Hepatocyte (in vitro differentiated cells): Measurements from ENCODE around the gene ISL1. TPM values are rescaled to one million over a fixed set of nuclear protein-coding genes. Genes with fewer than 3 reads are reported as not detected.
A peak's percentile ranks its signal among the peaks of the same experiment; 100 is the strongest.

Source experiments
- DNase-seq: peaks from one replicate; pipeline ENCODE4 v3.0.0-alpha.2; 2016; ENCODE audit warnings: low spot score
- H2AFZ ChIP-seq: fragments of 200-600 bp; sonication (generic); 2 replicates; pipeline ENCODE4 v1.6.0; 2016; ENCODE audit warnings: antibody characterized with exemption, mild to moderate bottlenecking
- H3K27ac ChIP-seq: fragments of 200-600 bp; sonication (generic); 2 replicates; pipeline ENCODE4 v1.5.1; 2016; ENCODE audit warnings: mild to moderate bottlenecking
- H3K27me3 ChIP-seq: fragments of 200-600 bp; sonication (generic); 2 replicates; pipeline ENCODE4 v1.6.1; 2016
- H3K36me3 ChIP-seq: fragments of 200-600 bp; sonication (generic); replicated peaks from 2 replicates; pipeline ENCODE4 v1.5.1; 2016; ENCODE audit warnings: low read depth; ENCODE audit not compliant: insufficient read depth
- H3K4me1 ChIP-seq: fragments of 200-600 bp; sonication (generic); 2 replicates; pipeline ENCODE4 v1.5.1; 2016; ENCODE audit warnings: mild to moderate bottlenecking, moderate library complexity; ENCODE audit not compliant: insufficient read depth
- H3K4me2 ChIP-seq: fragments of 200-600 bp; sonication (generic); 2 replicates; pipeline ENCODE4 v1.6.0; 2016
- H3K4me3 ChIP-seq: fragments of 200-600 bp; sonication (generic); 2 replicates; pipeline ENCODE4 v1.5.1; 2016; ENCODE audit warnings: mild to moderate bottlenecking
- H3K79me2 ChIP-seq: fragments of 200-600 bp; sonication (generic); 2 replicates; pipeline ENCODE4 v1.6.0; 2017; ENCODE audit warnings: mild to moderate bottlenecking
- H3K9me2 ChIP-seq: fragments of 200-600 bp; sonication (generic); replicated peaks from 2 replicates; pipeline ENCODE4 v1.6.0; 2017; ENCODE audit warnings: mild to moderate bottlenecking; ENCODE audit not compliant: insufficient read depth
- H3K9me3 ChIP-seq: fragments of 200-600 bp; sonication (generic); 2 replicates; pipeline ENCODE4 v1.5.1; 2016; ENCODE audit warnings: low read depth, mild to moderate bottlenecking
- H4K20me1 ChIP-seq: fragments of 200-600 bp; sonication (generic); 2 replicates; pipeline ENCODE4 v1.6.0; 2016; ENCODE audit warnings: mild to moderate bottlenecking; ENCODE audit not compliant: insufficient read depth, poor library complexity, severe bottlenecking
- EZH2 ChIP-seq: fragments of 200-600 bp; sonication (generic); IDR thresholded peaks from 2 replicates; pipeline ENCODE4 v1.6.1; 2016; ENCODE audit warnings: antibody characterized with exemption, mild to moderate bottlenecking, borderline replicate concordance
- EZH2phosphoT487 ChIP-seq: fragments of 200-600 bp; sonication (generic); IDR thresholded peaks from one replicate; pipeline ENCODE4 v1.6.1; 2018; ENCODE audit warnings: antibody characterized with exemption, mild to moderate bottlenecking, low read depth, moderate library complexity; ENCODE audit not compliant: unreplicated experiment, severe bottlenecking
- WGBS: methylation state at CpG from one replicate; pipeline ENCODE4 v1.1.6; 2016; ENCODE audit warnings: low lambda C conversion rate; ENCODE audit errors: missing lambda C conversion rate; 5-methylcytosine and 5-hydroxymethylcytosine counted together
- polyA plus RNA-seq: library from polyadenylated mRNA; unstranded; fragments of >200 nt; fragmentation: Nextera tagmentation; extraction: Ambion mirVana; gene quantifications from 2 replicates; pipeline ENCODE4 v1.2.1, GENCODE V29; 2016
- total RNA-seq: library from RNA; depleted of rRNA; stranded (reverse); fragments of >200 nt; gene quantifications from 2 replicates; pipeline ENCODE4 v1.2.3, GENCODE V29; 2014
- TF ChIP-seq, protein P1 (sequence below): fragments of 200-600 bp; sonication (generic); IDR thresholded peaks from 2 replicates; pipeline ENCODE4 v1.5.1; 2016; ENCODE audit warnings: antibody characterized with exemption, mild to moderate bottlenecking; ENCODE audit not compliant: poor library complexity

ISL1 gene
- total and polyA plus RNA-seq, 2 experiments from 2014 or later = 22.0 to 29.1 TPM

DNA sequence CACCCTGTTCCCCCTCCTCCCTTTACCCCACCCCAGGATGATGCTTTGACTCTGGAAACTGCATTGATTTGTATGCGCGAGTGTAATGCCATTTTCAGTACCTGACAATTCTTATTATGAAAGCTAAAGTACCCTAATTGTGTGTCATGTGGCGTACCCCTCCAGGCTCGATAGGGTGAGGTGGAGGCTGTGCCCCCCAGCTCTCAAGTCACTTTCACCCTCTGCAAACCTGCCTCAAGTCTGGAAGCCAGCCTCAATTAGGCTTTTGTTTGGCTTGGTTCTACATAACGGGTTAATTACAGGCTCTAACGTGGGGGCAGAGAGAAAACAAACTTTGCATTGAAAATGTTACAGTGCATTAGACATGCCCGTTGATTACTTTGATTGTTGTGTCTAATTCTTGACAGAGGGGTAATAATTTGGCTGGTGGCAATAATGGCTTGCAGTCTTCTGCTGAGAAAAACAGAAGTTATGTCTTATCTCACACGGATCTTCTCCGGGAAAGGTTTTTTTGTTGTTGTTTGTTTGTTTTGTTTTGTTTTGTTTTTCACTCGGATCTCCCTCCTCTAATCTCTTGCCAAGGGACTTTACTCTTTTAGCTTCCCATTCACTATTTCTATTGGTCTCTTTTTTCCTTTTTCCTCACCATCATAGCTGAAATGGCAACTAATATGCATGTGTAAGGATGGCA, 12.6 kb downstream of the ISL1 start:
- Histone ChIP-seq H3K4me3 (no peak overlapping the region), H3K27me3 (peaks cover 79% of the 10 kb centered on the region), H3K4me1 (peaks cover 5% of the 10 kb centered on the region), H4K20me1 (no peaks in the 10 kb centered on the region), H3K9me2 (no peaks in the 10 kb centered on the region), H3K27ac (peak overlapping the region; percentile 91), H3K36me3 (no peaks in the 10 kb centered on the region), H3K9me3 (no peaks in the 10 kb centered on the region), H2AFZ (no peak overlapping the region), H3K79me2 (peaks cover 62% of the 10 kb centered on the region), H3K4me2 (peak overlapping the region; percentile 91)
- DNase-seq = no peak
- 33% methylated on average over 10 of the region's 10 CpGs for whole genome bisulfite sequencing
- TF ChIP-seq, protein P1, sequence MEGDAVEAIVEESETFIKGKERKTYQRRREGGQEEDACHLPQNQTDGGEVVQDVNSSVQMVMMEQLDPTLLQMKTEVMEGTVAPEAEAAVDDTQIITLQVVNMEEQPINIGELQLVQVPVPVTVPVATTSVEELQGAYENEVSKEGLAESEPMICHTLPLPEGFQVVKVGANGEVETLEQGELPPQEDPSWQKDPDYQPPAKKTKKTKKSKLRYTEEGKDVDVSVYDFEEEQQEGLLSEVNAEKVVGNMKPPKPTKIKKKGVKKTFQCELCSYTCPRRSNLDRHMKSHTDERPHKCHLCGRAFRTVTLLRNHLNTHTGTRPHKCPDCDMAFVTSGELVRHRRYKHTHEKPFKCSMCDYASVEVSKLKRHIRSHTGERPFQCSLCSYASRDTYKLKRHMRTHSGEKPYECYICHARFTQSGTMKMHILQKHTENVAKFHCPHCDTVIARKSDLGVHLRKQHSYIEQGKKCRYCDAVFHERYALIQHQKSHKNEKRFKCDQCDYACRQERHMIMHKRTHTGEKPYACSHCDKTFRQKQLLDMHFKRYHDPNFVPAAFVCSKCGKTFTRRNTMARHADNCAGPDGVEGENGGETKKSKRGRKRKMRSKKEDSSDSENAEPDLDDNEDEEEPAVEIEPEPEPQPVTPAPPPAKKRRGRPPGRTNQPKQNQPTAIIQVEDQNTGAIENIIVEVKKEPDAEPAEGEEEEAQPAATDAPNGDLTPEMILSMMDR = no peak
- TF ChIP-seq EZH2phosphoT487 (no peak), EZH2 (no peak)

DNA sequence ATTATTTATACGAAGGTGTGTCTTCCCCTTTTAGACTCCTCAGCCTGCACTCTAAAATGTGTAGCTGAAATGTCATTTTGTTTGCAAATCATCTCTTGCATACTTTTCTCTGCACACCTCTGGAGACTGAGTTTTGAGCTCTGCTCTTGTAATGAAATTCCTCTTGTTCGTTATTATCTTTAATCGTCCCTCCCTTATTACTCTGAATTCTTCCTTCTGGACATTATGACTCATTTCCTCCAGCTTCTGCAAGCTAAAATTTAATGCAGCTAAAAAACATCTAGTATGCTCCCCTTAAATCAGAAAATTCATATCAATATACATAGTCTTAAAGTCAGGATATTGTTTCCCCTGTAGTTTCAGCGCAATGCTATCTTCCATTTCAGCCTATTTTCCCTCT, 13.5 kb downstream of the ISL1 start:
- no peak overlapping the region for H3K4me3 ChIP-seq
- H3K27me3 ChIP-seq = peaks cover 69% of the 10 kb centered on the region
- H3K79me2 ChIP-seq = peaks cover 53% of the 10 kb centered on the region
- no peaks in the 10 kb centered on the region for H3K9me2 ChIP-seq
- whole genome bisulfite sequencing = 28% methylated on average over 4 of the region's 4 CpGs
- peaks cover 5% of the 10 kb centered on the region for H3K4me1 ChIP-seq
- H3K36me3 ChIP-seq = no peaks in the 10 kb centered on the region
- TF ChIP-seq, protein P1 = no peak
- TF ChIP-seq EZH2 = no peak
- TF ChIP-seq EZH2phosphoT487 = no peak
- no peaks in the 10 kb centered on the region for H3K9me3 ChIP-seq
- H4K20me1 ChIP-seq = no peaks in the 10 kb centered on the region
- H3K27ac ChIP-seq = peak overlapping the region; percentile 91
- DNase-seq = no peak
- H2AFZ ChIP-seq = no peak overlapping the region
- H3K4me2 ChIP-seq = peak overlapping the region; percentile 91

DNA sequence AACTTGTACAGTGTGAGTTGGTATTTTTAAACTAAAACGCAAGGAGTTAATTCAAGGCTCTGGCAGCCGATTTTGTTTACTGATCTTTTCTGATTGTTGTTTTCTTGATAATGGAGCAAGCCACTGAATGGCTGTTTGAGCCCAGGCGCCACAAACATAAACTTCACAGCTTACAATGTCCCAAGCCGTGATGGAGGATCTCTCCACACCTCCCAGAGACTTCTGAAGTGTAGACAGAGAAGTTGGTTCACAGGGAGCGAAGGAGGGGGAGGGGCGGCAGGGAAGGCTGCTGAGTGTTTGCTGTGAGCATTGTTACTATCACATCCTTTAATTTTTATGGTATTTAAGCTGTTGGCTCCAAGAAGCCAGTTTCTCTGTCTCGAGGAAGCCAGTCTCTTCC, 14.7 kb downstream of the ISL1 start:
- H3K9me3 ChIP-seq = no peaks in the 10 kb centered on the region
- H2AFZ ChIP-seq = no peak overlapping the region
- peak overlapping the region; percentile 91 for H3K4me2 ChIP-seq
- peaks cover 61% of the 10 kb centered on the region for H3K27me3 ChIP-seq
- H3K4me3 ChIP-seq = no peak overlapping the region
- WGBS = 9% methylated on average over 7 of the region's 7 CpGs
- TF ChIP-seq EZH2phosphoT487 = no peak
- TF ChIP-seq EZH2 = no peak
- TF ChIP-seq, protein P1 = no peak
- no peak for DNase-seq
- H3K79me2 ChIP-seq = peaks cover 49% of the 10 kb centered on the region
- H4K20me1 ChIP-seq = no peaks in the 10 kb centered on the region
- no peaks in the 10 kb centered on the region for H3K36me3 ChIP-seq
- H3K4me1 ChIP-seq = peaks cover 5% of the 10 kb centered on the region
- H3K27ac ChIP-seq = peak overlapping the region; percentile 91
- H3K9me2 ChIP-seq = no peaks in the 10 kb centered on the region
